Measurements from ENCODE around the gene SLC41A3. TPM values are rescaled to one million over a fixed set of nuclear protein-coding genes. Genes with fewer than 3 reads are reported as not detected.

SLC41A3 gene
- total and polyA plus RNA-seq, 4 donors, result 63.6 to 99.3 (median 85.3) TPM

- no peak overlapping the region for H3K27ac ChIP-seq (ENCODE audit: low read depth, low read length)
- no peak for DNase-seq (ENCODE audit: low read depth in 4 of 6, low spot score in 6 of 6)
- no peak overlapping the region for H3K4me3 ChIP-seq (ENCODE audit: low read depth, low read length)
- H3K9me3 ChIP-seq (ENCODE audit: control insufficient read depth, insufficient read depth, low read length), result peaks cover 2% of the 10 kb centered on the region
- WGBS (ENCODE audit: insufficient coverage), result 100% methylated on average over 3 of the region's 7 CpGs
- peaks cover 17% of the 10 kb centered on the region for H3K4me1 ChIP-seq (ENCODE audit: control insufficient read depth, insufficient read depth, low read length)
- H3K36me3 ChIP-seq (ENCODE audit: control insufficient read depth, insufficient read depth, low read length), result peaks cover 9% of the 10 kb centered on the region
- H3K27me3 ChIP-seq (ENCODE audit: control insufficient read depth, insufficient read depth, low read length), result no peaks in the 10 kb centered on the region
These were observed 1.4 kb upstream of the SLC41A3 start for GRCh38 chr3:126085276-126085675.

GRCh38 chr3:126084768-126085180 is 850 bp upstream of the SLC41A3 start:
- peaks cover 17% of the 10 kb centered on the region for H3K4me1 ChIP-seq (ENCODE audit: control insufficient read depth, insufficient read depth, low read length)
- peaks cover 2% of the 10 kb centered on the region for H3K9me3 ChIP-seq (ENCODE audit: control insufficient read depth, insufficient read depth, low read length)
- WGBS (ENCODE audit: insufficient coverage), result 87% methylated on average over 3 of the region's 5 CpGs
- H3K27ac ChIP-seq (ENCODE audit: low read depth, low read length), result no peak overlapping the region
- peak overlapping the region; percentile 70 for H3K4me3 ChIP-seq (ENCODE audit: low read depth, low read length)
- H3K27me3 ChIP-seq (ENCODE audit: control insufficient read depth, insufficient read depth, low read length), result no peaks in the 10 kb centered on the region
- H3K36me3 ChIP-seq (ENCODE audit: control insufficient read depth, insufficient read depth, low read length), result peaks cover 9% of the 10 kb centered on the region
- no peak for DNase-seq (ENCODE audit: low read depth in 4 of 6, low spot score in 6 of 6)

GRCh38 chr3:126083511-126083912 is 412 bp downstream of the SLC41A3 start:
- peaks cover 9% of the 10 kb centered on the region for H3K36me3 ChIP-seq (ENCODE audit: control insufficient read depth, insufficient read depth, low read length)
- H3K27ac ChIP-seq (ENCODE audit: low read depth, low read length), result peak overlapping the region; percentile 75
- H3K4me3 ChIP-seq (ENCODE audit: low read depth, low read length), result peak overlapping the region; percentile 70
- peaks cover 2% of the 10 kb centered on the region for H3K9me3 ChIP-seq (ENCODE audit: control insufficient read depth, insufficient read depth, low read length)
- WGBS (ENCODE audit: insufficient coverage), result 0% methylated on average over 21 of the region's 30 CpGs
- H3K4me1 ChIP-seq (ENCODE audit: control insufficient read depth, insufficient read depth, low read length), result peaks cover 17% of the 10 kb centered on the region
- DNase-seq (ENCODE audit: low read depth in 4 of 6, low spot score in 6 of 6), result peak in 2 of 6 donors; percentile 72 to 82
- no peaks in the 10 kb centered on the region for H3K27me3 ChIP-seq (ENCODE audit: control insufficient read depth, insufficient read depth, low read length)

GRCh38 chr3:126083138-126083445 is 832 bp downstream of the SLC41A3 start:
- Histone ChIP-seq H3K4me3 (ENCODE audit: low read depth, low read length) (peak overlapping the region; percentile 70), H3K9me3 (ENCODE audit: control insufficient read depth, insufficient read depth, low read length) (peaks cover 2% of the 10 kb centered on the region), H3K27ac (ENCODE audit: low read depth, low read length) (peak overlapping the region; percentile 75), H3K36me3 (ENCODE audit: control insufficient read depth, insufficient read depth, low read length) (peaks cover 12% of the 10 kb centered on the region), H3K27me3 (ENCODE audit: control insufficient read depth, insufficient read depth, low read length) (no peaks in the 10 kb centered on the region), H3K4me1 (ENCODE audit: control insufficient read depth, insufficient read depth, low read length) (peaks cover 17% of the 10 kb centered on the region)
- no peak for DNase-seq (ENCODE audit: low read depth in 4 of 6, low spot score in 6 of 6)
- 39% methylated on average over 2 of the region's 3 CpGs for WGBS (ENCODE audit: insufficient coverage)

- H3K4me3 ChIP-seq (ENCODE audit: low read depth, low read length), result peak overlapping the region; percentile 70
- DNase-seq (ENCODE audit: low read depth in 4 of 6, low spot score in 6 of 6), result no peak
These were observed 1.4 kb downstream of the SLC41A3 start for GRCh38 chr3:126082362-126083137.

GRCh38 chr3:126081618-126082361 is 2.1 kb downstream of the SLC41A3 start:
- 83% methylated on average over 9 of the region's 9 CpGs for WGBS (ENCODE audit: insufficient coverage)
- Histone ChIP-seq H3K27me3 (ENCODE audit: control insufficient read depth, insufficient read depth, low read length) (no peaks in the 10 kb centered on the region), H3K36me3 (ENCODE audit: control insufficient read depth, insufficient read depth, low read length) (peaks cover 17% of the 10 kb centered on the region), H3K4me3 (ENCODE audit: low read depth, low read length) (no peak overlapping the region), H3K4me1 (ENCODE audit: control insufficient read depth, insufficient read depth, low read length) (peaks cover 17% of the 10 kb centered on the region), H3K9me3 (ENCODE audit: control insufficient read depth, insufficient read depth, low read length) (no peaks in the 10 kb centered on the region), H3K27ac (ENCODE audit: low read depth, low read length) (no peak overlapping the region)
- DNase-seq (ENCODE audit: low read depth in 4 of 6, low spot score in 6 of 6), result no peak

More at GRCh38 chr3:126082362-126083137, 1.4 kb downstream of the SLC41A3 start:
- Histone ChIP-seq H3K36me3 (ENCODE audit: control insufficient read depth, insufficient read depth, low read length) (peaks cover 17% of the 10 kb centered on the region), H3K27ac (ENCODE audit: low read depth, low read length) (peak overlapping the region; percentile 75), H3K4me1 (ENCODE audit: control insufficient read depth, insufficient read depth, low read length) (peaks cover 17% of the 10 kb centered on the region), H3K9me3 (ENCODE audit: control insufficient read depth, insufficient read depth, low read length) (peaks cover under 1% of the 10 kb centered on the region), H3K27me3 (ENCODE audit: control insufficient read depth, insufficient read depth, low read length) (no peaks in the 10 kb centered on the region)
- 89% methylated on average over 11 of the region's 15 CpGs for WGBS (ENCODE audit: insufficient coverage)

GRCh38 chr3:126080970-126081369 is 3.0 kb downstream of the SLC41A3 start:
- Histone ChIP-seq H3K9me3 (ENCODE audit: control insufficient read depth, insufficient read depth, low read length) (no peaks in the 10 kb centered on the region), H3K27me3 (ENCODE audit: control insufficient read depth, insufficient read depth, low read length) (no peaks in the 10 kb centered on the region), H3K4me3 (ENCODE audit: low read depth, low read length) (no peak overlapping the region), H3K36me3 (ENCODE audit: control insufficient read depth, insufficient read depth, low read length) (peaks cover 17% of the 10 kb centered on the region), H3K27ac (ENCODE audit: low read depth, low read length) (no peak overlapping the region), H3K4me1 (ENCODE audit: control insufficient read depth, insufficient read depth, low read length) (peaks cover 17% of the 10 kb centered on the region)
- DNase-seq (ENCODE audit: low read depth in 4 of 6, low spot score in 6 of 6), result no peak
- no CpG with 5 or more reads among the region's 5 CpGs for WGBS (ENCODE audit: insufficient coverage)

GRCh38 chr3:126078866-126079265 is 5.1 kb downstream of the SLC41A3 start:
- WGBS (ENCODE audit: insufficient coverage), result 60% methylated on average over 2 of the region's 4 CpGs
- no peaks in the 10 kb centered on the region for H3K27me3 ChIP-seq (ENCODE audit: control insufficient read depth, insufficient read depth, low read length)
- H3K4me3 ChIP-seq (ENCODE audit: low read depth, low read length), result no peak overlapping the region
- H3K4me1 ChIP-seq (ENCODE audit: control insufficient read depth, insufficient read depth, low read length), result peaks cover 17% of the 10 kb centered on the region
- DNase-seq (ENCODE audit: low read depth in 4 of 6, low spot score in 6 of 6), result no peak
- no peak overlapping the region for H3K27ac ChIP-seq (ENCODE audit: low read depth, low read length)
- H3K9me3 ChIP-seq (ENCODE audit: control insufficient read depth, insufficient read depth, low read length), result peaks cover 4% of the 10 kb centered on the region
- peaks cover 17% of the 10 kb centered on the region for H3K36me3 ChIP-seq (ENCODE audit: control insufficient read depth, insufficient read depth, low read length)

- peaks cover 7% of the 10 kb centered on the region for H3K9me3 ChIP-seq (ENCODE audit: control insufficient read depth, insufficient read depth, low read length)
- H3K4me3 ChIP-seq (ENCODE audit: low read depth, low read length), result no peak overlapping the region
- H3K27ac ChIP-seq (ENCODE audit: low read depth, low read length), result no peak overlapping the region
- H3K27me3 ChIP-seq (ENCODE audit: control insufficient read depth, insufficient read depth, low read length), result no peaks in the 10 kb centered on the region
- 98% methylated on average over 11 of the region's 11 CpGs for WGBS (ENCODE audit: insufficient coverage)
- DNase-seq (ENCODE audit: low read depth in 4 of 6, low spot score in 6 of 6), result no peak
- peaks cover 10% of the 10 kb centered on the region for H3K4me1 ChIP-seq (ENCODE audit: control insufficient read depth, insufficient read depth, low read length)
- H3K36me3 ChIP-seq (ENCODE audit: control insufficient read depth, insufficient read depth, low read length), result peaks cover 20% of the 10 kb centered on the region
These were observed 6.2 kb downstream of the SLC41A3 start for GRCh38 chr3:126077754-126078153.

- Histone ChIP-seq H3K4me1 (ENCODE audit: control insufficient read depth, insufficient read depth, low read length) (no peaks in the 10 kb centered on the region), H3K36me3 (ENCODE audit: control insufficient read depth, insufficient read depth, low read length) (peaks cover 11% of the 10 kb centered on the region), H3K27me3 (ENCODE audit: control insufficient read depth, insufficient read depth, low read length) (no peaks in the 10 kb centered on the region), H3K4me3 (ENCODE audit: low read depth, low read length) (no peak overlapping the region), H3K27ac (ENCODE audit: low read depth, low read length) (no peak overlapping the region), H3K9me3 (ENCODE audit: control insufficient read depth, insufficient read depth, low read length) (peaks cover 9% of the 10 kb centered on the region)
- DNase-seq (ENCODE audit: low read depth in 4 of 6, low spot score in 6 of 6), result no peak
These were observed 7.8 kb downstream of the SLC41A3 start for GRCh38 chr3:126076140-126076539.
